ENCODE data around the gene ULK3.

The ULK3 gene

GRCh38 chr15:74802862-74803447 is 40.0 kb downstream of the ULK3 start:
- WGBS (ENCODE audit: extremely low coverage, insufficient coverage, low lambda C conversion rate), result no CpG with 5 or more reads among the region's 31 CpGs
- Histone ChIP-seq H3K79me2 (ENCODE audit: control insufficient read depth, insufficient read depth, low read length) (no peaks in the 10 kb centered on the region), H3K56ac (ENCODE audit: low read length) (no peak overlapping the region), H3K4me3 (ENCODE audit: low read length) (no peak overlapping the region), H2BK5ac (ENCODE audit: low read length) (no peak overlapping the region), H2BK15ac (replicated peaks; ENCODE audit: low read depth) (no peak overlapping the region), H3K9ac (ENCODE audit: low read length) (no peak overlapping the region), H3K4ac (ENCODE audit: low read depth, low read length) (no peak overlapping the region), H3K4me2 (ENCODE audit: low read length) (no peak overlapping the region), H3K27ac (ENCODE audit: low read depth, low read length) (no peak overlapping the region), H3K18ac (ENCODE audit: low read length) (no peak overlapping the region), H4K8ac (ENCODE audit: low read depth, low read length) (no peak overlapping the region), H3K79me1 (ENCODE audit: low read length) (no peaks in the 10 kb centered on the region), H2AK5ac (ENCODE audit: low read length) (no peak overlapping the region), H3K4me1 (ENCODE audit: control insufficient read depth, low read depth, low read length) (no peaks in the 10 kb centered on the region), H3K36me3 (ENCODE audit: control insufficient read depth, insufficient read depth, low read length) (peaks cover 11% of the 10 kb centered on the region), H3K23ac (ENCODE audit: low read length) (no peak overlapping the region), H2BK120ac (ENCODE audit: low read depth, low read length) (no peak overlapping the region), H4K5ac (ENCODE audit: low read length) (no peak overlapping the region), H3K27me3 (ENCODE audit: insufficient read depth, low read length, poor library complexity) (no peaks in the 10 kb centered on the region)
- DNase-seq, result no peak

- Histone ChIP-seq H3K56ac (ENCODE audit: low read length) (no peak overlapping the region), H2BK120ac (ENCODE audit: low read depth, low read length) (no peak overlapping the region), H2AK5ac (ENCODE audit: low read length) (no peak overlapping the region), H4K5ac (ENCODE audit: low read length) (no peak overlapping the region), H3K23ac (ENCODE audit: low read length) (no peak overlapping the region), H3K4me1 (ENCODE audit: control insufficient read depth, low read depth, low read length) (no peaks in the 10 kb centered on the region), H3K4ac (ENCODE audit: low read depth, low read length) (no peak overlapping the region), H3K36me3 (ENCODE audit: control insufficient read depth, insufficient read depth, low read length) (peaks cover 11% of the 10 kb centered on the region), H3K18ac (ENCODE audit: low read length) (no peak overlapping the region), H3K79me2 (ENCODE audit: control insufficient read depth, insufficient read depth, low read length) (no peaks in the 10 kb centered on the region), H4K8ac (ENCODE audit: low read depth, low read length) (no peak overlapping the region), H2BK5ac (ENCODE audit: low read length) (no peak overlapping the region), H3K4me3 (ENCODE audit: low read length) (no peak overlapping the region), H3K27ac (ENCODE audit: low read depth, low read length) (no peak overlapping the region), H3K27me3 (ENCODE audit: insufficient read depth, low read length, poor library complexity) (no peaks in the 10 kb centered on the region), H3K79me1 (ENCODE audit: low read length) (no peaks in the 10 kb centered on the region), H3K4me2 (ENCODE audit: low read length) (no peak overlapping the region), H2BK15ac (replicated peaks; ENCODE audit: low read depth) (no peak overlapping the region), H3K9ac (ENCODE audit: low read length) (no peak overlapping the region)
- no peak for DNase-seq
- no CpG with 5 or more reads among the region's 20 CpGs for WGBS (ENCODE audit: extremely low coverage, insufficient coverage, low lambda C conversion rate)
Measured at GRCh38 chr15:74802290-74802689, 40.7 kb downstream of the ULK3 start.

GRCh38 chr15:74801311-74801997 is 41.5 kb downstream of the ULK3 start:
- Histone ChIP-seq H3K4me1 (ENCODE audit: control insufficient read depth, low read depth, low read length) (no peaks in the 10 kb centered on the region), H3K79me2 (ENCODE audit: control insufficient read depth, insufficient read depth, low read length) (no peaks in the 10 kb centered on the region), H2BK5ac (ENCODE audit: low read length) (no peak overlapping the region), H3K4me3 (ENCODE audit: low read length) (no peak overlapping the region), H2BK120ac (ENCODE audit: low read depth, low read length) (no peak overlapping the region), H3K27ac (ENCODE audit: low read depth, low read length) (no peak overlapping the region), H3K9ac (ENCODE audit: low read length) (no peak overlapping the region), H2AK5ac (ENCODE audit: low read length) (no peak overlapping the region), H3K4me2 (ENCODE audit: low read length) (no peak overlapping the region), H3K36me3 (ENCODE audit: control insufficient read depth, insufficient read depth, low read length) (peaks cover 11% of the 10 kb centered on the region), H3K27me3 (ENCODE audit: insufficient read depth, low read length, poor library complexity) (no peaks in the 10 kb centered on the region), H4K5ac (ENCODE audit: low read length) (no peak overlapping the region), H2BK15ac (replicated peaks; ENCODE audit: low read depth) (no peak overlapping the region), H3K18ac (ENCODE audit: low read length) (no peak overlapping the region), H3K79me1 (ENCODE audit: low read length) (no peaks in the 10 kb centered on the region), H3K4ac (ENCODE audit: low read depth, low read length) (no peak overlapping the region), H3K23ac (ENCODE audit: low read length) (no peak overlapping the region), H3K56ac (ENCODE audit: low read length) (no peak overlapping the region), H4K8ac (ENCODE audit: low read depth, low read length) (no peak overlapping the region)
- DNase-seq, result no peak
- WGBS (ENCODE audit: extremely low coverage, insufficient coverage, low lambda C conversion rate), result no CpG with 5 or more reads among the region's 18 CpGs

GRCh38 chr15:74800559-74801094 is 42.3 kb downstream of the ULK3 start:
- no peak overlapping the region for H3K23ac ChIP-seq (ENCODE audit: low read length)
- WGBS (ENCODE audit: extremely low coverage, insufficient coverage, low lambda C conversion rate), result no CpG with 5 or more reads among the region's 20 CpGs

GRCh38 chr15:74799856-74800558 is 42.9 kb downstream of the ULK3 start:
- Histone ChIP-seq H3K56ac (ENCODE audit: low read length) (no peak overlapping the region), H3K79me1 (ENCODE audit: low read length) (no peaks in the 10 kb centered on the region), H3K23ac (ENCODE audit: low read length) (no peak overlapping the region), H2BK120ac (ENCODE audit: low read depth, low read length) (no peak overlapping the region), H3K36me3 (ENCODE audit: control insufficient read depth, insufficient read depth, low read length) (peaks cover 11% of the 10 kb centered on the region), H3K27me3 (ENCODE audit: insufficient read depth, low read length, poor library complexity) (no peaks in the 10 kb centered on the region), H2BK15ac (replicated peaks; ENCODE audit: low read depth) (no peak overlapping the region), H4K8ac (ENCODE audit: low read depth, low read length) (no peak overlapping the region), H2BK5ac (ENCODE audit: low read length) (no peak overlapping the region), H2AK5ac (ENCODE audit: low read length) (no peak overlapping the region), H3K4me2 (ENCODE audit: low read length) (no peak overlapping the region), H3K79me2 (ENCODE audit: control insufficient read depth, insufficient read depth, low read length) (no peaks in the 10 kb centered on the region), H3K4me3 (ENCODE audit: low read length) (no peak overlapping the region), H3K27ac (ENCODE audit: low read depth, low read length) (no peak overlapping the region), H3K9ac (ENCODE audit: low read length) (no peak overlapping the region), H3K4ac (ENCODE audit: low read depth, low read length) (no peak overlapping the region), H3K4me1 (ENCODE audit: control insufficient read depth, low read depth, low read length) (no peaks in the 10 kb centered on the region), H3K18ac (ENCODE audit: low read length) (no peak overlapping the region), H4K5ac (ENCODE audit: low read length) (no peak overlapping the region)
- no CpG with 5 or more reads among the region's 18 CpGs for WGBS (ENCODE audit: extremely low coverage, insufficient coverage, low lambda C conversion rate)
- DNase-seq, result peak; percentile 72

More at GRCh38 chr15:74800559-74801094, 42.3 kb downstream of the ULK3 start:
- Histone ChIP-seq H2AK5ac (ENCODE audit: low read length) (no peak overlapping the region), H3K4ac (ENCODE audit: low read depth, low read length) (no peak overlapping the region), H3K27ac (ENCODE audit: low read depth, low read length) (no peak overlapping the region), H3K27me3 (ENCODE audit: insufficient read depth, low read length, poor library complexity) (no peaks in the 10 kb centered on the region), H4K8ac (ENCODE audit: low read depth, low read length) (no peak overlapping the region), H2BK15ac (replicated peaks; ENCODE audit: low read depth) (no peak overlapping the region), H3K56ac (ENCODE audit: low read length) (no peak overlapping the region), H3K79me2 (ENCODE audit: control insufficient read depth, insufficient read depth, low read length) (no peaks in the 10 kb centered on the region), H3K79me1 (ENCODE audit: low read length) (no peaks in the 10 kb centered on the region), H3K18ac (ENCODE audit: low read length) (no peak overlapping the region), H3K9ac (ENCODE audit: low read length) (no peak overlapping the region), H2BK5ac (ENCODE audit: low read length) (no peak overlapping the region), H2BK120ac (ENCODE audit: low read depth, low read length) (no peak overlapping the region), H3K4me2 (ENCODE audit: low read length) (no peak overlapping the region), H3K4me3 (ENCODE audit: low read length) (no peak overlapping the region), H3K4me1 (ENCODE audit: control insufficient read depth, low read depth, low read length) (no peaks in the 10 kb centered on the region), H4K5ac (ENCODE audit: low read length) (no peak overlapping the region), H3K36me3 (ENCODE audit: control insufficient read depth, insufficient read depth, low read length) (peaks cover 11% of the 10 kb centered on the region)
- no peak for DNase-seq

Measured in mesendoderm (in vitro differentiated cells).